Mesenchymal stem cell (in vitro differentiated cells and primary cell): Measurements from ENCODE around the gene KCNH5.
A peak's percentile ranks its signal among the peaks of the same experiment; 100 is the strongest.

Experiments
- DNase-seq: peaks from one replicate; pipeline ENCODE4 v3.0.0-alpha.2; 2013
- H2AFZ ChIP-seq: one replicate; pipeline ENCODE4 v1.6.1; 2013; ENCODE audit warnings: low read depth, mild to moderate bottlenecking, control low read depth, inconsistent platforms, low read length, moderate library complexity
- H2AK5ac ChIP-seq: 2 replicates; pipeline ENCODE4 v1.6.1; 2013; ENCODE audit warnings: low read length, moderate library complexity, mild to moderate bottlenecking, inconsistent platforms; ENCODE audit not compliant: severe bottlenecking
- H2BK120ac ChIP-seq: one replicate; pipeline ENCODE4 v1.6.1; 2013; ENCODE audit warnings: low read depth, mild to moderate bottlenecking, inconsistent platforms, low read length, moderate library complexity
- H2BK12ac ChIP-seq, 2 experiments: one replicate each; pipeline ENCODE4 v1.6.1; 2013; ENCODE audit warnings: inconsistent platforms in 2 of 2, low read length in 2 of 2, mild to moderate bottlenecking in 2 of 2, moderate library complexity in 2 of 2, control low read depth in 1 of 2
- H2BK15ac ChIP-seq: one replicate; pipeline ENCODE4 v1.6.1; 2013; ENCODE audit warnings: mild to moderate bottlenecking, low read depth, inconsistent platforms; ENCODE audit not compliant: poor library complexity, severe bottlenecking
- H2BK5ac ChIP-seq: 2 replicates; pipeline ENCODE4 v1.6.1; 2013; ENCODE audit warnings: low read depth, mild to moderate bottlenecking, low read length, control low read depth, inconsistent platforms; ENCODE audit not compliant: poor library complexity, severe bottlenecking
- H3K14ac ChIP-seq, 2 experiments: one replicate each; pipeline ENCODE4 v1.6.1; 2013; ENCODE audit warnings: inconsistent platforms in 2 of 2, low read length in 2 of 2, control low read depth in 1 of 2, mild to moderate bottlenecking in 1 of 2, moderate library complexity in 1 of 2
- H3K18ac ChIP-seq, 2 experiments: one replicate each; pipeline ENCODE4 v1.6.1; 2013; ENCODE audit warnings: inconsistent platforms in 2 of 2, low read length in 2 of 2, control low read depth in 1 of 2, low read depth in 1 of 2, mild to moderate bottlenecking in 1 of 2
- H3K23ac ChIP-seq, 2 experiments: one replicate each; pipeline ENCODE4 v1.6.1; 2013; ENCODE audit warnings: inconsistent platforms in 2 of 2, low read length in 2 of 2, mild to moderate bottlenecking in 2 of 2, moderate library complexity in 2 of 2, control low read depth in 1 of 2
- H3K27ac ChIP-seq: 2 replicates; pipeline ENCODE4 v1.5.1; 2013; ENCODE audit warnings: mild to moderate bottlenecking, moderate library complexity, low read length, control low read depth, inconsistent platforms; ENCODE audit not compliant: poor library complexity, severe bottlenecking
- H3K27me3 ChIP-seq, 2 experiments: 2 replicates each; pipeline versions ENCODE4 v1.6.1 to v1.7.0; 2013; ENCODE audit warnings: low read length in 2 of 2, mild to moderate bottlenecking in 2 of 2, moderate library complexity in 2 of 2, control low read depth in 1 of 2, inconsistent platforms in 1 of 2; ENCODE audit not compliant: control insufficient read depth in 1 of 2, insufficient read depth in 1 of 2
- H3K36me3 ChIP-seq, 2 experiments: 2 replicates each; pipeline versions ENCODE4 v1.6.1 to v1.7.0; 2013; ENCODE audit warnings: low read length in 2 of 2, control low read depth in 1 of 2, inconsistent platforms in 1 of 2, low read depth in 1 of 2, mild to moderate bottlenecking in 1 of 2; ENCODE audit not compliant: insufficient read depth in 2 of 2, control insufficient read depth in 1 of 2
- H3K4ac ChIP-seq, 2 experiments: one replicate each; pipeline ENCODE4 v1.6.1; 2013; ENCODE audit warnings: inconsistent platforms in 2 of 2, low read length in 2 of 2, mild to moderate bottlenecking in 2 of 2, moderate library complexity in 2 of 2, control low read depth in 1 of 2, low read depth in 1 of 2
- H3K4me1 ChIP-seq: 2 replicates; pipeline ENCODE4 v1.6.1; 2013; ENCODE audit warnings: low read depth, low read length, control low read depth; ENCODE audit not compliant: control insufficient read depth, insufficient read depth
- H3K4me2 ChIP-seq: 2 replicates; pipeline ENCODE4 v1.6.1; 2013; ENCODE audit warnings: low read length, mild to moderate bottlenecking, inconsistent platforms; ENCODE audit not compliant: poor library complexity, severe bottlenecking
- H3K4me3 ChIP-seq, 2 experiments: 2 replicates each; pipeline versions ENCODE4 v1.5.1 to v1.7.0; 2013; ENCODE audit warnings: low read length in 2 of 2, mild to moderate bottlenecking in 2 of 2, control low read depth in 1 of 2, low read depth in 1 of 2; ENCODE audit not compliant: insufficient read depth in 1 of 2
- H3K79me1 ChIP-seq: replicated peaks from 2 replicates; pipeline ENCODE4 v1.6.1; 2013; ENCODE audit warnings: mild to moderate bottlenecking, control low read depth, low read length, inconsistent platforms; ENCODE audit not compliant: poor library complexity, severe bottlenecking
- H3K9ac ChIP-seq: 2 replicates; pipeline ENCODE4 v1.7.0; 2013; ENCODE audit warnings: mild to moderate bottlenecking, low read length, moderate library complexity
- H3K9me3 ChIP-seq: 2 replicates; pipeline ENCODE4 v1.7.0; 2013; ENCODE audit warnings: mild to moderate bottlenecking, low read length; ENCODE audit not compliant: control insufficient read depth
- H4K8ac ChIP-seq: one replicate; pipeline ENCODE4 v1.6.1; 2013; ENCODE audit warnings: inconsistent platforms, mild to moderate bottlenecking, low read length, moderate library complexity
- H4K91ac ChIP-seq: one replicate; pipeline ENCODE4 v1.6.1; 2013; ENCODE audit warnings: mild to moderate bottlenecking, low read length, inconsistent platforms
- WGBS: methylation state at CpG from one replicate; pipeline ENCODE4 v1.1.7; 2013; ENCODE audit warnings: mixed read lengths; 5-methylcytosine and 5-hydroxymethylcytosine counted together

Gene KCNH5

GRCh38 chr14:62743118-62743517 is 302.1 kb downstream of the KCNH5 start:
- Histone ChIP-seq H3K36me3 (no peaks in the 10 kb centered on the region), H2BK120ac (no peak overlapping the region), H2AK5ac (no peak overlapping the region), H3K27me3 (no peaks in the 10 kb centered on the region), H2AFZ (no peak overlapping the region), H3K4me3 (no peak overlapping the region), H3K14ac (no peak overlapping the region), H3K23ac (no peak overlapping the region), H4K91ac (no peak overlapping the region), H3K9ac (no peak overlapping the region), H4K8ac (no peak overlapping the region), H3K27ac (no peak overlapping the region), H2BK15ac (no peak overlapping the region), H3K4me2 (no peak overlapping the region), H3K79me1 (no peaks in the 10 kb centered on the region), H2BK12ac (no peak overlapping the region), H3K4me1 (no peaks in the 10 kb centered on the region), H3K4ac (no peak overlapping the region), H3K9me3 (no peaks in the 10 kb centered on the region), H3K18ac (no peak overlapping the region), H2BK5ac (no peak overlapping the region)
- 95% methylated on average over 2 of the region's 4 CpGs for WGBS
- no peak for DNase-seq

GRCh38 chr14:62739647-62740046 is 305.6 kb downstream of the KCNH5 start:
- 43% methylated on average over 1 of the region's 3 CpGs for WGBS
- no peak overlapping the region for H3K4ac ChIP-seq

GRCh38 chr14:62736048-62737043 is 308.9 kb downstream of the KCNH5 start:
- Histone ChIP-seq H3K4me1 (no peaks in the 10 kb centered on the region), H3K4me3 (no peak overlapping the region), H3K9ac (no peak overlapping the region), H3K4me2 (no peak overlapping the region), H3K23ac (no peak overlapping the region), H3K14ac (no peak overlapping the region), H3K36me3 (no peaks in the 10 kb centered on the region), H2AK5ac (no peak overlapping the region), H4K8ac (no peak overlapping the region), H2BK12ac (no peak overlapping the region), H3K9me3 (peaks cover 4% of the 10 kb centered on the region), H3K4ac (no peak overlapping the region), H3K27ac (no peak overlapping the region), H3K27me3 (no peaks in the 10 kb centered on the region), H2BK15ac (no peak overlapping the region), H4K91ac (no peak overlapping the region), H2BK120ac (no peak overlapping the region), H2BK5ac (no peak overlapping the region), H3K18ac (no peak overlapping the region), H3K79me1 (no peaks in the 10 kb centered on the region), H2AFZ (no peak overlapping the region)
- 58% methylated on average over 8 of the region's 8 CpGs for WGBS
- peak; percentile 58 for DNase-seq

More at GRCh38 chr14:62739647-62740046, 305.6 kb downstream of the KCNH5 start:
- Histone ChIP-seq H2BK12ac (no peak overlapping the region), H2BK15ac (no peak overlapping the region), H3K23ac (no peak overlapping the region), H3K9me3 (peaks cover 4% of the 10 kb centered on the region), H3K4me2 (no peak overlapping the region), H2AK5ac (no peak overlapping the region), H3K27ac (no peak overlapping the region), H3K4me3 (no peak overlapping the region), H4K8ac (no peak overlapping the region), H3K4me1 (no peaks in the 10 kb centered on the region), H3K18ac (no peak overlapping the region), H3K36me3 (no peaks in the 10 kb centered on the region), H2BK120ac (no peak overlapping the region), H2AFZ (no peak overlapping the region), H4K91ac (no peak overlapping the region), H3K79me1 (no peaks in the 10 kb centered on the region), H3K27me3 (no peaks in the 10 kb centered on the region), H2BK5ac (no peak overlapping the region), H3K14ac (no peak overlapping the region), H3K9ac (no peak overlapping the region)
- DNase-seq = peak; percentile 9

- H4K91ac ChIP-seq = no peak overlapping the region
- no peak overlapping the region for H2BK5ac ChIP-seq
- no peak overlapping the region for H3K4ac ChIP-seq
- WGBS = no CpG with 5 or more reads among the region's 2 CpGs
- H4K8ac ChIP-seq = no peak overlapping the region
- no peaks in the 10 kb centered on the region for H3K79me1 ChIP-seq
- no peaks in the 10 kb centered on the region for H3K36me3 ChIP-seq
- H2AFZ ChIP-seq = no peak overlapping the region
- no peak overlapping the region for H3K4me2 ChIP-seq
- H3K4me1 ChIP-seq = no peaks in the 10 kb centered on the region
- no peak overlapping the region for H3K14ac ChIP-seq
- H2BK12ac ChIP-seq = no peak overlapping the region
- H3K9ac ChIP-seq = no peak overlapping the region
- H3K27ac ChIP-seq = no peak overlapping the region
- H3K9me3 ChIP-seq = peaks cover 4% of the 10 kb centered on the region
- no peak overlapping the region for H2BK120ac ChIP-seq
- no peak overlapping the region for H2AK5ac ChIP-seq
- no peaks in the 10 kb centered on the region for H3K27me3 ChIP-seq
- no peak overlapping the region for H3K18ac ChIP-seq
- no peak overlapping the region for H3K23ac ChIP-seq
- no peak overlapping the region for H2BK15ac ChIP-seq
- no peak overlapping the region for H3K4me3 ChIP-seq
- DNase-seq = no peak
Observed at GRCh38 chr14:62734831-62735230, 310.4 kb downstream of the KCNH5 start.
